ENCODE data around the gene ZNF740.

ZNF740 gene

GRCh38 chr12:53229454-53229853, 48.9 kb downstream of the ZNF740 start:
- TF ChIP-seq CTCF (conservative IDR thresholded peaks at IDR 0.05; ENCODE audit: low read length), result no peak
- H3K4me3 ChIP-seq (ENCODE audit: low read length), result no peak overlapping the region
- DNase-seq (ENCODE audit: low read depth), result no peak

- no peak for DNase-seq (ENCODE audit: low read depth)
- no peak for TF ChIP-seq CTCF (conservative IDR thresholded peaks at IDR 0.05; ENCODE audit: low read length)
- H3K4me3 ChIP-seq (ENCODE audit: low read length), result peak overlapping the region; percentile 84
Measured at GRCh38 chr12:53230108-53230845, 49.8 kb downstream of the ZNF740 start.

GRCh38 chr12:53231671-53231920, 51.1 kb downstream of the ZNF740 start:
- H3K4me3 ChIP-seq (ENCODE audit: low read length), result peak overlapping the region; percentile 84
- no peak for DNase-seq (ENCODE audit: low read depth)
- TF ChIP-seq CTCF (conservative IDR thresholded peaks at IDR 0.05; ENCODE audit: low read length), result peak; percentile 26

DNA sequence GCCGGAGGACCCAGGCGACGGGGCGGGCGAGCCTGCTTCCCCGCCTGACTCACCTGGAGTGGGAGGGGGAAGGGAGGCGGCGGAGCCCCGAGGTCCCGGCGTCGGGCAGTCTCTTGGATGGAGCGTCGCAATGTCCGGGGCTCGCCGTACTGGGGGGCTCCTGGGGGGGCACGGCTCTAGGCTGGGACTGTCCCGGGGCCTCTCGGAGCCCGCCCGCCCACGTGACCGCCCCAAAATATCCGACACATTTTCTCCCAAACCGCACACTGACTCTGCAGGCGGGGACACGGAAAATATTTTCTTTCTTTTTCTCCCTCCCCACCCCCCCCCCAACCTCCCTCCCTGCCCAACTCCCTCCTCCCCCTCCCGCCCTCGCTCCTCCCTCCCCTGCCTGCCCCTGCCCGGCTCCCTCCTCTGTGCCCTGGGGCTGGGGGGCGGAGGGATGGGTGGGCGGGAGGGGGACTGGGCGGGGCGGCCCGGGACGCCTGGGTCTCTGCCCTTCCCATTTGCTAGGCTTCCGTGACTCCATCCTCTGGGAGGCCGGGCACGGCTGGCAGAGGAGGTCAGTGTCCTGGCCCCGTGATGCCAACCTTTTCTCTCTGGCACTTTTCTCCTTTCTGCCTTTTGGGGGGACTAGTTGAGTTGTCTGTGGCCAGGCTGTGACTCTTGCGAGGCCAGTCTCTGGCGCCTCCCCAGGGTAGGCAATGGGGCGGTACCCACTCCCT, 51.6 kb downstream of the ZNF740 start, which contains the start of gene RARG:
TSS of gene RARG (minus strand) at position 289 of the 725 bp plus-strand sequence. CDS start 4,664 bp downstream, outside the sequence.
- no peak for TF ChIP-seq CTCF (conservative IDR thresholded peaks at IDR 0.05; ENCODE audit: low read length)
- peak within 1 kb of the TSS; percentile 84 for H3K4me3 ChIP-seq (ENCODE audit: low read length)
- DNase-seq (ENCODE audit: low read depth), result peak; percentile 72

GRCh38 chr12:53232646-53233461, 52.3 kb downstream of the ZNF740 start:
- peak; percentile 56 for DNase-seq (ENCODE audit: low read depth)
- no peak for TF ChIP-seq CTCF (conservative IDR thresholded peaks at IDR 0.05; ENCODE audit: low read length)
- H3K4me3 ChIP-seq (ENCODE audit: low read length), result peak overlapping the region; percentile 68

- H3K4me3 ChIP-seq (ENCODE audit: low read length), result peak overlapping the region; percentile 68
- peak; percentile 20; the same call in 1 of the 2 replicates for TF ChIP-seq CTCF (conservative IDR thresholded peaks at IDR 0.05; ENCODE audit: low read length)
- peak; percentile 60 for DNase-seq (ENCODE audit: low read depth)
Measured at GRCh38 chr12:53233671-53234121, 53.2 kb downstream of the ZNF740 start.

Data from AG10803 (cell line).